Kidney (tissue), 14 donors: Measurements from ENCODE around the gene CTSC. TPM values are rescaled to one million over a fixed set of nuclear protein-coding genes. Genes with fewer than 3 reads are reported as not detected.

Experiments
- DNase-seq, 5 donors: peaks; one replicate each; pipeline ENCODE4 v3.0.0-alpha.2; 2013 to 2020
- FAIRE-seq: peaks from 2 replicates; lab custom pipeline; 2012; peaks lifted over from hg19 to GRCh38; lab: Jason Lieb, UNC
- H3K27ac ChIP-seq, 2 donors: one replicate each; pipeline ENCODE4 v1.7.0; 2013; ENCODE audit warnings: low read depth in 2 of 2, low read length in 2 of 2, inconsistent platforms in 1 of 2
- H3K27me3 ChIP-seq: one replicate; pipeline ENCODE4 v1.7.1; 2013; ENCODE audit warnings: low read length, inconsistent platforms; ENCODE audit not compliant: control insufficient read depth, insufficient read depth
- H3K36me3 ChIP-seq, 3 donors: one replicate each; pipeline versions ENCODE4 v1.7.0 to v1.7.1; 2013; ENCODE audit warnings: low read length in 3 of 3, control low read depth in 1 of 3, inconsistent platforms in 1 of 3; ENCODE audit not compliant: insufficient read depth in 3 of 3, control insufficient read depth in 2 of 3
- H3K4me1 ChIP-seq, 3 donors: one replicate each; pipeline versions ENCODE4 v1.7.0 to v1.7.1; 2013; ENCODE audit warnings: low read length in 3 of 3, inconsistent platforms in 1 of 3, low read depth in 1 of 3; ENCODE audit not compliant: control insufficient read depth in 2 of 3, insufficient read depth in 2 of 3
- H3K4me3 ChIP-seq, 3 donors: one replicate each; pipeline versions ENCODE4 v1.7.0 to v1.8.1; 2013; ENCODE audit warnings: low read length in 3 of 3, control low read depth in 1 of 3, inconsistent platforms in 1 of 3
- H3K9ac ChIP-seq, 3 donors: one replicate each; pipeline versions ENCODE4 v1.7.0 to v1.7.1; 2013; ENCODE audit warnings: low read length in 3 of 3, control low read depth in 1 of 3, inconsistent platforms in 1 of 3
- H3K9me3 ChIP-seq, 3 donors: one replicate each; pipeline versions ENCODE4 v1.7.0 to v1.7.1; 2013; ENCODE audit warnings: low read length in 3 of 3, control low read depth in 1 of 3, inconsistent platforms in 1 of 3; ENCODE audit not compliant: control insufficient read depth in 2 of 3, insufficient read depth in 1 of 3
- intact Hi-C: fragments of 100-400 bp; cut with DNase I; formaldehyde crosslinking; loops from one replicate; pipeline ENCODE4 v1.11.1; 2022
- polyA plus RNA-seq: library from polyadenylated mRNA; stranded (reverse); fragments of 350-450 nt; fragmentation: Illumina TruSeq; extraction: RNeasy Lipid Tissue Mini Kit (QIAGEN cat#74804); gene quantifications from one replicate; pipeline ENCODE4 v1.2.3, GENCODE V29; 2014; ENCODE audit warnings: low read depth, low replicate concordance; ENCODE audit not compliant: insufficient read depth
- total RNA-seq: library from RNA; stranded (reverse); fragmentation: NEBNext Ultra II Directional; extraction: Animal tissue kit (Norgen Biotek cat#: 25700); gene quantifications from one replicate; pipeline ENCODE4 v1.2.1, GENCODE V29; 2021
- TF ChIP-seq, protein P1 (sequence below): IDR thresholded peaks from 3 replicates; pipeline ENCODE4 v1.5.1; 2012; ENCODE audit warnings: mild to moderate bottlenecking, moderate library complexity, borderline replicate concordance; ENCODE audit not compliant: insufficient read depth; ENCODE audit errors: extremely low read depth
- donor health status: control.
- donor health status: control.
- donor health status: control.
- donor health status: control.
- donor health status: control.
- donor health status: DM: yes; HTN: yes; CAD: no.
- donor health status: Normal renal cell carcinoma (clear cell type).

CTSC gene
- total and polyA plus RNA-seq, 2 donors from 2014 or later, result 187 to 191 TPM

DNA sequence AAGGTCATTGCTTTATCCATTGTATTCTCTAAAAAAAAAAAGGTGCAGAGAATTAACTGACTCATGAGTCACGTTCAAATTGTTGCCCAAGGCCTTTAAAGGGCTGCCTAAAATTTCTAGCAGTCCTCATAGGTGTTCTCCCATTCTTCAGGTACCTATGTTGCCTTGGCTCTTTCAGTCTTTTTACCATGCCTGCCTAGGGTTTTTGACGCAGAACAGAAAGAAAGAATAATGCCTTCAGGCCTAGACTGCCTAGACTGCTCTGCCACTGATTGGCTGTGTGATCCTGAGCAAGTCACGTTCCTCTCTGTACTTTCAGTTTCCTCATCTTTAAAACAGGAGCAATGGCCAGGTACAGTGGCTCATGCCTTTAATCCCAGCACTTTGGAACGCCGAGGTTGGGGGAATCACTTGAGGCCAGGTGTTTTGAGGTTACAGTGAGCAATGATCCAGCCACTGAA is 21.5 kb downstream of the CTSC start:
- intact Hi-C loops, result no loop called here
- H3K27ac ChIP-seq, result peak overlapping the region in 1 of 2 donors; percentile 44

DNA sequence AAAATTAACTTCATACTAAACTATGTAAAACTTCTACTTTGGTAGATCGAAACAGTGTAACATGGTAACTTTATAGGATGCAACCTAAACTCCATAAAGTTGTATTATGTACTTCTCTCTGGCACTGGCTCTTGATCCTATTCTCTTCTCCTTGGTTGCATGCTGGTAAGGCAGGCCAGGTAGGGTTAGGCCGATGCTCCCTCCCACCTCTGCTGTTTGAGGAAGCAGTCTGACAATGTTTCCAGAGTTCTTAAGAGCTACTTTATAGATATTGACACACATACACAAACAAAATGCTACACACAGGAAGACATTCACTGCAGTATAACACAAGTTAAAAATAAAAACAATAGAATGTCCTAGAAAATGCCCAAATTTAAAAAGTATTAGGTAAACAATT is 22.5 kb downstream of the CTSC start:
- DNase-seq (no peak), FAIRE-seq (no peak)
- Histone ChIP-seq H3K9me3 (no peaks in the 10 kb centered on the region), H3K9ac (no peak overlapping the region), H3K27ac (no peak overlapping the region), H3K27me3 (no peaks in the 10 kb centered on the region), H3K4me1 (peaks cover 0 to 26% (median 2%) of the 10 kb centered on the region in 3 donors), H3K36me3 (no peaks in the 10 kb centered on the region), H3K4me3 (no peak overlapping the region)
- TF ChIP-seq, protein P1, sequence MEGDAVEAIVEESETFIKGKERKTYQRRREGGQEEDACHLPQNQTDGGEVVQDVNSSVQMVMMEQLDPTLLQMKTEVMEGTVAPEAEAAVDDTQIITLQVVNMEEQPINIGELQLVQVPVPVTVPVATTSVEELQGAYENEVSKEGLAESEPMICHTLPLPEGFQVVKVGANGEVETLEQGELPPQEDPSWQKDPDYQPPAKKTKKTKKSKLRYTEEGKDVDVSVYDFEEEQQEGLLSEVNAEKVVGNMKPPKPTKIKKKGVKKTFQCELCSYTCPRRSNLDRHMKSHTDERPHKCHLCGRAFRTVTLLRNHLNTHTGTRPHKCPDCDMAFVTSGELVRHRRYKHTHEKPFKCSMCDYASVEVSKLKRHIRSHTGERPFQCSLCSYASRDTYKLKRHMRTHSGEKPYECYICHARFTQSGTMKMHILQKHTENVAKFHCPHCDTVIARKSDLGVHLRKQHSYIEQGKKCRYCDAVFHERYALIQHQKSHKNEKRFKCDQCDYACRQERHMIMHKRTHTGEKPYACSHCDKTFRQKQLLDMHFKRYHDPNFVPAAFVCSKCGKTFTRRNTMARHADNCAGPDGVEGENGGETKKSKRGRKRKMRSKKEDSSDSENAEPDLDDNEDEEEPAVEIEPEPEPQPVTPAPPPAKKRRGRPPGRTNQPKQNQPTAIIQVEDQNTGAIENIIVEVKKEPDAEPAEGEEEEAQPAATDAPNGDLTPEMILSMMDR, result no peak
- intact Hi-C loops, result no loop called here

More for the DNA sequence above, 21.5 kb downstream of the CTSC start:
- Histone ChIP-seq H3K9ac (no peak overlapping the region), H3K27me3 (no peaks in the 10 kb centered on the region), H3K9me3 (no peaks in the 10 kb centered on the region), H3K4me1 (peaks cover 0 to 34% (median 6%) of the 10 kb centered on the region in 3 donors), H3K4me3 (no peak overlapping the region), H3K36me3 (no peaks in the 10 kb centered on the region)
- FAIRE-seq (no peak), DNase-seq (no peak)
- TF ChIP-seq, protein P1, result no peak

DNA sequence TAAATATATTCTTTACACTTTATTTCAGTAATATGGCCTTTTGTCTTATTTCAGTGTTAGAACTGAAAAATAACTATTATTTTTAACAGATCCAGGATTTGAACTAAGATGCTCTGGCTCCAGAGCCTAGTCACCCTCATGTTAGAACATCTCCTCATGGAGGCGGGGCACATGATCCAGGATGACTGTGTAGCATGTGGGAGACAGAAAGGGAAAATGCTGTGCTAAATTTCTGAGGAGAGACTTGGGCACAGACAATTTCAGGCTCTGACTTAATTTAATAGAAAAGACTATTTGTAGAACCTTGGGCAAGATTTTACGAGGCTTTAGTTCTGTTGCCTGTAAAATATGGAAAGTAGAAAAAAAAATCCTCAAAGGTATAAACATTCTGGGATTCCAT is 24.1 kb downstream of the CTSC start:
- FAIRE-seq (no peak), DNase-seq (no peak)
- no peak overlapping the region for H3K27ac ChIP-seq
- intact Hi-C loops, result no loop called here
- H3K9ac ChIP-seq, result no peak overlapping the region
- H3K36me3 ChIP-seq, result peaks cover 0 to 2% (median 0%) of the 10 kb centered on the region in 3 donors
- TF ChIP-seq, protein P1, result no peak
- H3K9me3 ChIP-seq, result no peaks in the 10 kb centered on the region
- no peaks in the 10 kb centered on the region for H3K27me3 ChIP-seq
- no peak overlapping the region for H3K4me3 ChIP-seq
- H3K4me1 ChIP-seq, result peaks cover 0 to 21% (median 0%) of the 10 kb centered on the region in 3 donors

DNA sequence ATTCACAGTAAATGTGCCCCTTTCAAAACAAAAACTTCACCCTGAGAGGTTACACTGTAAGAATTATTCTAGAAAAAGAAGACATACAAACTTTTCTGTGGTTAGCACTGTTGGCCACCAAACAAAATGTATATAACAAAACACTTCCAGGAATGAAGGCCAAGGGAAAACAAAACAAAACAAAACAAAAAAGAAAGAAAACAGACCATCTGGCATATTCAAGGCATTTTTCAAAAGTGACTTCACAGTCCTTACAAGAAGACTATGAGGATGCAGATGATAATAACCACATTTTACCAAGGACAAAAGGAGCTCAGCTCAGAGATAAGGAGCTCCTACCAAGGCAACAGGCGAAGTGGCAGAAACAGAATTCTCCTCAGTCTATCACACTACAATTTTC is 24.9 kb downstream of the CTSC start:
- intact Hi-C loops, result no loop called here
- no peak for FAIRE-seq
- TF ChIP-seq, protein P1, result no peak
- H3K9ac ChIP-seq, result no peak overlapping the region
- no peak overlapping the region for H3K27ac ChIP-seq
- no peak for DNase-seq
- peaks cover 0 to 2% (median 0%) of the 10 kb centered on the region in 3 donors for H3K36me3 ChIP-seq
- no peaks in the 10 kb centered on the region for H3K27me3 ChIP-seq
- H3K4me1 ChIP-seq, result peaks cover 0 to 13% (median 0%) of the 10 kb centered on the region in 3 donors
- H3K4me3 ChIP-seq, result no peak overlapping the region
- no peaks in the 10 kb centered on the region for H3K9me3 ChIP-seq
